Caco-2 (cell line): ENCODE results near the gene KLF15. TPM values are rescaled to one million over a fixed set of nuclear protein-coding genes. Genes with fewer than 3 reads are reported as not detected.

Experiments
- BruUV-seq: library from RNA; stranded (reverse); fragments of 400-500 nt; replicated peaks from 2 replicates; lab custom pipeline; 2021; lab: Mats Ljungman, UMichigan
- CTCF ChIA-PET: fragments of 300-600 bp; sonication (Branson Sonifier 250); formaldehyde crosslinking; loops from one replicate; lab custom pipeline; 2022; ENCODE audit warnings: antibody characterized with exemption; lab: Charles Lee
- POLR2A ChIA-PET: fragments of 300-600 bp; sonication (Branson Sonifier 250); formaldehyde crosslinking; loops from one replicate; lab custom pipeline; 2022; ENCODE audit warnings: antibody characterized with exemption; lab: Charles Lee
- DNase-seq, 2 experiments: peaks; one replicate each; pipeline versions ENCODE4 v3.0.0 to v3.0.0-alpha.2; 2020 to 2022
- H3K27me3 ChIP-seq: replicated peaks from 2 replicates; pipeline ENCODE4 v1.6.0; 2011; ENCODE audit warnings: low read length; ENCODE audit not compliant: control insufficient read depth, insufficient read depth
- H3K36me3 ChIP-seq: 2 replicates; pipeline ENCODE4 v1.5.1; 2011; ENCODE audit warnings: low read length; ENCODE audit not compliant: control insufficient read depth, insufficient read depth
- H3K4me1 ChIP-seq: fragments of 250-450 bp; sonication (Bioruptor Pico); 2 replicates; pipeline ENCODE4 v1.5.1; 2020; ENCODE audit warnings: mild to moderate bottlenecking
- H3K4me3 ChIP-seq: 2 replicates; pipeline ENCODE4 v1.5.1; 2011; ENCODE audit warnings: low read depth, mild to moderate bottlenecking, control low read depth, low read length
- H3K9me3 ChIP-seq: fragments of 250-450 bp; sonication (Bioruptor Pico); 2 replicates; pipeline ENCODE4 v1.5.1; 2020; ENCODE audit warnings: mild to moderate bottlenecking, moderate library complexity
- H3K27ac Mint-ChIP-seq: one replicate; pipeline ENCODE4 v1.8.0; 2022; ENCODE audit warnings: mixed read lengths; ENCODE audit not compliant: unreplicated experiment
- H3K27me3 Mint-ChIP-seq: one replicate; pipeline ENCODE4 v1.8.0; 2022; ENCODE audit warnings: mixed read lengths; ENCODE audit not compliant: insufficient read depth, unreplicated experiment
- H3K36me3 Mint-ChIP-seq: one replicate; pipeline ENCODE4 v1.8.0; 2022; ENCODE audit warnings: mild to moderate bottlenecking, mixed read lengths; ENCODE audit not compliant: insufficient read depth, unreplicated experiment
- H3K4me1 Mint-ChIP-seq: one replicate; pipeline ENCODE4 v1.8.0; 2022; ENCODE audit warnings: low read depth, mixed read lengths; ENCODE audit not compliant: unreplicated experiment
- H3K4me3 Mint-ChIP-seq: one replicate; pipeline ENCODE4 v1.8.0; 2022; ENCODE audit warnings: mild to moderate bottlenecking, moderate library complexity, mixed read lengths; ENCODE audit not compliant: unreplicated experiment
- H3K9me3 Mint-ChIP-seq: one replicate; pipeline ENCODE4 v1.8.0; 2022; ENCODE audit warnings: mixed read lengths; ENCODE audit not compliant: unreplicated experiment
- intact Hi-C: fragments of 100-400 bp; cut with micrococcal nuclease; formaldehyde crosslinking; loops from one replicate; pipeline ENCODE4 v1.10.0; 2022; ENCODE audit not compliant: unreplicated experiment
- total RNA-seq: library from RNA; stranded (reverse); gene quantifications from 2 replicates; pipeline ENCODE4 v1.2.3, GENCODE V29; 2022
- TF ChIP-seq, protein P1 (sequence below), 2 experiments: fragments of 200-600 bp in 1 of 2; IDR thresholded peaks; 1 replicate in 1 of 2; 2 replicates in 1 of 2; pipeline versions ENCODE4 v1.5.1 to v1.8.0; 2011 to 2022; ENCODE audit warnings: antibody characterized with exemption in 1 of 2, control low read depth in 1 of 2, inconsistent platforms in 1 of 2, low read depth in 1 of 2, low read length in 1 of 2, mild to moderate bottlenecking in 1 of 2, moderate library complexity in 1 of 2; ENCODE audit not compliant: insufficient read depth in 1 of 2, severe bottlenecking in 1 of 2, unreplicated experiment in 1 of 2

The KLF15 gene
- total RNA-seq, 1 experiment from 2014 or later = 2.7 TPM

DNA sequence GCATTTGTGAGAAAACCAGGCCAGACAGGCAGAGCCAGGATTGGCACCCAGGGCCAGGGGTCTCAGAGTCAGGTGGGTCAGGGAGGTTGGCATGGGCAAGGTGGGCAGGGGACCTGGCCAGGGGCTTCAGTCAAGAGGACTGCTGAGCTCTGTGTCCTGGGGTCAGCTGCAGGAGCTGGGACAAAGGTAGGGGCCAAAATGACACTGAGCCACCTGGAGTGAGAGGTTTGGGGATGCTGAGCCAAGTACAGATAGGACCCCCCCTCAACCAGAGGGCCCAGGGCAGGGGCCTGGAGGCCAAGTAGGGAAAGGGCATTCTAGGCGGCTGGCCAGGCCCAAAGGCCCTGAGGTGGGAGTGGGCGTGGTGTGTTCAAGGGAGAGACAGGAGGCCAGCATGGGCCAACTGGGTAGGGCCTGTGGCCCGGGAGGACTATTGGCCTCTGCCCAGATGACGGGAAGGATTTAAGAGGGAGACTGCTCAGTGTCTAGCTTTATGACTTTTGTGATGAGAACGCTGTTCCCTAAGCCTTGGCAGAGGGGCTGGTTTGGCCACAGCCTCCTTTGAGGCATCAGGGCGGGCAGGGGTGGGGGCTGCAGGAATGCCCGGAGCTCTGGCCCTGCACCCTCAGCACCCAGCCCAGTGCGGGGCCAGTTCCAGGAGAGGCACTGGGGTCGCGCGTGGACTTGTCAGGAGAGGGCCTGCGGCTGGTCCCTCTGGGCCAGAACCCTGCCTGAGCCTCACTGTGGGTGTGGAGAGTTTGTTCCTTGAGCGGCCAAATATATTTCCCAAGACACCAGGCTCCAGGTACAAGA is 40.6 kb upstream of the KLF15 start:
- intact Hi-C loops = no loop called here
- no peak overlapping the region for H3K4me3 ChIP-seq
- POLR2A ChIA-PET = interaction anchor here (0.6 kb wide), 1 partner anchor 314 kb away, joined by 17 read pairs; the partner anchor contains the start of gene SLC41A3
- Mint-ChIP-seq H3K36me3 (no peaks in the 10 kb centered on the region), H3K4me3 (no peak overlapping the region), H3K9me3 (no peaks in the 10 kb centered on the region), H3K27ac (no peak overlapping the region), H3K4me1 (no peaks in the 10 kb centered on the region), H3K27me3 (peaks cover 9% of the 10 kb centered on the region)
- H3K27me3 ChIP-seq = no peaks in the 10 kb centered on the region; the same call in 1 of the 2 replicates
- H3K9me3 ChIP-seq = no peaks in the 10 kb centered on the region
- H3K36me3 ChIP-seq = no peaks in the 10 kb centered on the region
- TF ChIP-seq, protein P1, sequence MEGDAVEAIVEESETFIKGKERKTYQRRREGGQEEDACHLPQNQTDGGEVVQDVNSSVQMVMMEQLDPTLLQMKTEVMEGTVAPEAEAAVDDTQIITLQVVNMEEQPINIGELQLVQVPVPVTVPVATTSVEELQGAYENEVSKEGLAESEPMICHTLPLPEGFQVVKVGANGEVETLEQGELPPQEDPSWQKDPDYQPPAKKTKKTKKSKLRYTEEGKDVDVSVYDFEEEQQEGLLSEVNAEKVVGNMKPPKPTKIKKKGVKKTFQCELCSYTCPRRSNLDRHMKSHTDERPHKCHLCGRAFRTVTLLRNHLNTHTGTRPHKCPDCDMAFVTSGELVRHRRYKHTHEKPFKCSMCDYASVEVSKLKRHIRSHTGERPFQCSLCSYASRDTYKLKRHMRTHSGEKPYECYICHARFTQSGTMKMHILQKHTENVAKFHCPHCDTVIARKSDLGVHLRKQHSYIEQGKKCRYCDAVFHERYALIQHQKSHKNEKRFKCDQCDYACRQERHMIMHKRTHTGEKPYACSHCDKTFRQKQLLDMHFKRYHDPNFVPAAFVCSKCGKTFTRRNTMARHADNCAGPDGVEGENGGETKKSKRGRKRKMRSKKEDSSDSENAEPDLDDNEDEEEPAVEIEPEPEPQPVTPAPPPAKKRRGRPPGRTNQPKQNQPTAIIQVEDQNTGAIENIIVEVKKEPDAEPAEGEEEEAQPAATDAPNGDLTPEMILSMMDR (IDR thresholded peaks at IDR 0.05; ENCODE audit: insufficient read depth in 1 of 2, low read depth in 1 of 2, low read length in 1 of 2, severe bottlenecking in 1 of 2, unreplicated experiment in 1 of 2) = no peak
- no TSS peak for BruUV-seq
- H3K4me1 ChIP-seq = no peaks in the 10 kb centered on the region
- no peak for DNase-seq
- CTCF ChIA-PET = no interaction called here

DNA sequence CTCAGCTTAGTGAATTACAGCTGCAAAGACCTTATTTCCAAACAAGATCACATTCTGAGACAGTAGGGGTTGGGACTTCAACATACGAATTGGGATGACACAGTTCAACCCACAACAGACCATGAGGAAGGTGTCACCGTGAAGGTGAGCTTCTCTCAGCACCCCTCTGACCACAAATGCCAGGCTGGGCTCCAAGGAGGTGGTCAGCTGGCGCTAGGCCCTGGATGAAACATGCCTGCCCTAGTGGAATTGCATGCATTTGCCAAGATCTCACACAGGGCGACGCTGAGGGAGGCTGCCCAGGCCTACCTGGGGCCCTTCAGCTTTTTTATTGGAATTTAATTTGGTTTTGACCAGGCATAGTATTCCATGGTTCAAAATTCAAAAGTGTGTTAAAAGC is 39.3 kb upstream of the KLF15 start:
- H3K4me1 ChIP-seq = no peaks in the 10 kb centered on the region
- peaks cover 3% of the 10 kb centered on the region for H3K27me3 Mint-ChIP-seq
- H3K4me3 Mint-ChIP-seq = no peak overlapping the region
- no TSS peak for BruUV-seq
- no peaks in the 10 kb centered on the region for H3K4me1 Mint-ChIP-seq
- DNase-seq = no peak
- H3K27ac Mint-ChIP-seq = no peak overlapping the region
- H3K36me3 ChIP-seq = no peaks in the 10 kb centered on the region
- POLR2A ChIA-PET = no interaction called here
- intact Hi-C loops = no loop called here
- no peak overlapping the region for H3K4me3 ChIP-seq
- TF ChIP-seq, protein P1 (IDR thresholded peaks at IDR 0.05; ENCODE audit: insufficient read depth in 1 of 2, low read depth in 1 of 2, low read length in 1 of 2, severe bottlenecking in 1 of 2, unreplicated experiment in 1 of 2) = no peak
- H3K9me3 ChIP-seq = no peaks in the 10 kb centered on the region
- CTCF ChIA-PET = no interaction called here
- H3K27me3 ChIP-seq = no peaks in the 10 kb centered on the region; the same call in 1 of the 2 replicates
- no peaks in the 10 kb centered on the region for H3K36me3 Mint-ChIP-seq
- no peaks in the 10 kb centered on the region for H3K9me3 Mint-ChIP-seq

DNA sequence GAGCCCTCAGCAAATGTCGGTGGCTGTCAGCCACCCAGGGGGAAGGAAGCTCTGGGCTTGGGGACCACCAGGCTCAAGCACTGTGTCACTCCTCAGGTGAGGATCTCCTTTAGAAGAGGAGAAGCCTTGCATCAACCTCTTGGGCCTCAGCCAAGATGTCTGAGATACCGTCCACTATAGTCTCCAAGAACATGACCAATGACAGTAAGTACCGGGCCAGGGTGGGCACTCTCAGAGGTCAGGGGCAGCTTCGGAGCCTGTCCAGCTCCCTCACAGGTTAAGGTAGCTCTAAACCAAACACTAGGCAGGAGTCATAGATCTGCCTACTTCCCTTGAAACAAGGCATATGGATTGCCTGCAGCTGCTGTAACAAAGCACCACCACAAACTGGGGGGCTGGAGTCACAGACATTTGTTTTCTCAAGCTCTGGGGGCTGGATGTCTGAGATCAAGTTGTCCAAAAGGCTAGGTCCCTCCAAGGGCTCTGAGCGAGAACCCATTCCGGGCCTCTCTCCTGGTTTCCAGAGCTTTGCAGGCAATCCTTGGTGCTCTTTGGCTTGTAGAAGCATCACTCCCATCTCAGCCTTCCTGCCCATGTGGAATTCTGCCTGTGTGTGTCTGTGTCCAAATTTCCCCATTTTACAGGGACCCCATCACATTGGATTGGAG is 38.8 kb upstream of the KLF15 start:
- POLR2A ChIA-PET = no interaction called here
- BruUV-seq = no TSS peak
- DNase-seq = no peak
- intact Hi-C loops = no loop called here
- Mint-ChIP-seq H3K36me3 (no peaks in the 10 kb centered on the region), H3K9me3 (no peaks in the 10 kb centered on the region), H3K4me1 (no peaks in the 10 kb centered on the region), H3K27me3 (peaks cover 7% of the 10 kb centered on the region), H3K27ac (no peak overlapping the region), H3K4me3 (no peak overlapping the region)
- no peaks in the 10 kb centered on the region; the same call in 1 of the 2 replicates for H3K27me3 ChIP-seq
- H3K36me3 ChIP-seq = no peaks in the 10 kb centered on the region
- H3K4me1 ChIP-seq = no peaks in the 10 kb centered on the region
- TF ChIP-seq, protein P1 (IDR thresholded peaks at IDR 0.05; ENCODE audit: insufficient read depth in 1 of 2, low read depth in 1 of 2, low read length in 1 of 2, severe bottlenecking in 1 of 2, unreplicated experiment in 1 of 2) = no peak
- no peak overlapping the region for H3K4me3 ChIP-seq
- CTCF ChIA-PET = no interaction called here
- no peaks in the 10 kb centered on the region for H3K9me3 ChIP-seq
